H9 (cell line): ENCODE data around the gene SPATA20. TPM values are rescaled to one million over a fixed set of nuclear protein-coding genes. Genes with fewer than 3 reads are reported as not detected.

Experiments
- DNase-seq: peaks from one replicate; pipeline ENCODE4 v3.0.0-alpha.2; 2017
- H2AFZ ChIP-seq: one replicate; pipeline ENCODE4 v1.6.1; 2013; ENCODE audit warnings: mild to moderate bottlenecking, low read length, control low read depth, moderate library complexity
- H2AK5ac ChIP-seq: 2 replicates; pipeline ENCODE4 v1.6.1; 2013; ENCODE audit warnings: low read length, control low read depth, mixed read lengths; ENCODE audit not compliant: insufficient read length
- H2BK120ac ChIP-seq: one replicate; pipeline ENCODE4 v1.6.1; 2013; ENCODE audit warnings: low read depth, mild to moderate bottlenecking, low read length, control low read depth, inconsistent platforms; ENCODE audit not compliant: poor library complexity, severe bottlenecking
- H2BK12ac ChIP-seq: 2 replicates; pipeline ENCODE4 v1.6.1; 2013; ENCODE audit warnings: low read length, control low read depth, mixed read lengths, low read depth; ENCODE audit not compliant: insufficient read length
- H2BK15ac ChIP-seq: 2 replicates; pipeline ENCODE4 v1.6.1; 2013; ENCODE audit warnings: low read depth, low read length, control low read depth
- H2BK20ac ChIP-seq: one replicate; pipeline ENCODE4 v1.6.1; 2013; ENCODE audit warnings: low read depth, mild to moderate bottlenecking, low read length, control low read depth, inconsistent platforms; ENCODE audit not compliant: poor library complexity, severe bottlenecking
- H2BK5ac ChIP-seq: 2 replicates; pipeline ENCODE4 v1.6.1; 2013; ENCODE audit warnings: low read length, control low read depth, mixed read lengths; ENCODE audit not compliant: insufficient read length
- H3K14ac ChIP-seq: 2 replicates; pipeline ENCODE4 v1.6.1; 2013; ENCODE audit warnings: low read length, control low read depth; ENCODE audit not compliant: insufficient read depth
- H3K18ac ChIP-seq: 2 replicates; pipeline ENCODE4 v1.6.1; 2013; ENCODE audit warnings: low read depth, mild to moderate bottlenecking, mixed read lengths, low read length, control low read depth; ENCODE audit not compliant: insufficient read length
- H3K23ac ChIP-seq: 2 replicates; pipeline ENCODE4 v1.6.1; 2013; ENCODE audit warnings: low read length, control low read depth, mixed read lengths, low read depth; ENCODE audit not compliant: insufficient read length
- H3K23me2 ChIP-seq: 2 replicates; pipeline ENCODE4 v1.6.1; 2013; ENCODE audit warnings: low read depth, mild to moderate bottlenecking, mixed read lengths, low read length, control low read depth; ENCODE audit not compliant: insufficient read length, poor library complexity, severe bottlenecking
- H3K27ac ChIP-seq: 2 replicates; pipeline ENCODE4 v1.5.1; 2013; ENCODE audit warnings: low read length, control low read depth, mixed read lengths, low read depth; ENCODE audit not compliant: insufficient read length
- H3K27me3 ChIP-seq: 2 replicates; pipeline ENCODE4 v1.6.1; 2013; ENCODE audit warnings: low read length, control low read depth, inconsistent platforms; ENCODE audit not compliant: insufficient read depth
- H3K4ac ChIP-seq: 2 replicates; pipeline ENCODE4 v1.6.1; 2013; ENCODE audit warnings: low read depth, mild to moderate bottlenecking, control low read depth, inconsistent platforms, low read length, moderate library complexity
- H3K4me1 ChIP-seq: 2 replicates; pipeline ENCODE4 v1.6.1; 2013; ENCODE audit warnings: low read length, control low read depth, inconsistent platforms; ENCODE audit not compliant: insufficient read depth
- H3K4me2 ChIP-seq: 2 replicates; pipeline ENCODE4 v1.6.1; 2013; ENCODE audit warnings: low read length, control low read depth, mixed read lengths; ENCODE audit not compliant: insufficient read length, insufficient read depth
- H3K56ac ChIP-seq: 2 replicates; pipeline ENCODE4 v1.6.1; 2013; ENCODE audit warnings: low read depth, mild to moderate bottlenecking, mixed read lengths, low read length, control low read depth; ENCODE audit not compliant: insufficient read length
- H3K79me1 ChIP-seq: 2 replicates; pipeline ENCODE4 v1.6.1; 2013; ENCODE audit warnings: low read depth, mild to moderate bottlenecking, moderate library complexity, low read length, control low read depth, inconsistent platforms; ENCODE audit not compliant: insufficient read depth, poor library complexity, severe bottlenecking
- H3K79me2 ChIP-seq: 2 replicates; pipeline ENCODE4 v1.6.1; 2013; ENCODE audit warnings: low read length, control low read depth, inconsistent platforms; ENCODE audit not compliant: insufficient read depth
- H3K9ac ChIP-seq: 2 replicates; pipeline ENCODE4 v1.6.1; 2013; ENCODE audit warnings: low read length, control low read depth, mixed read lengths; ENCODE audit not compliant: insufficient read length; ENCODE audit errors: extremely low read depth
- H3K9me3 ChIP-seq: one replicate; pipeline ENCODE4 v1.6.1; 2013; ENCODE audit warnings: low read depth, low read length, inconsistent platforms; ENCODE audit not compliant: control insufficient read depth
- H3T11ph ChIP-seq: one replicate; pipeline ENCODE4 v1.6.1; 2013; ENCODE audit warnings: mild to moderate bottlenecking, low read length, control low read depth, inconsistent platforms
- H4K20me1 ChIP-seq: one replicate; pipeline ENCODE4 v1.6.1; 2013; ENCODE audit not compliant: control insufficient read depth, insufficient read length, insufficient read depth
- H4K5ac ChIP-seq: 2 replicates; pipeline ENCODE4 v1.6.1; 2013; ENCODE audit warnings: low read depth, mild to moderate bottlenecking, mixed read lengths, low read length, control low read depth; ENCODE audit not compliant: insufficient read length
- H4K8ac ChIP-seq: replicated peaks from 2 replicates; pipeline ENCODE4 v1.6.1; 2013; ENCODE audit warnings: low read length, control low read depth, mixed read lengths, low read depth; ENCODE audit not compliant: insufficient read length
- H4K91ac ChIP-seq: 2 replicates; pipeline ENCODE4 v1.6.1; 2013; ENCODE audit warnings: low read depth, mild to moderate bottlenecking, moderate library complexity, mixed read lengths, low read length, control low read depth; ENCODE audit not compliant: insufficient read length
- H3K27ac Mint-ChIP-seq, 3 experiments: 2 replicates in 2 of 3; 3 replicates in 1 of 3; pipeline ENCODE4 v1.8.0; 2020 to 2021; ENCODE audit warnings: mixed read lengths in 3 of 3, mild to moderate bottlenecking in 1 of 3, moderate library complexity in 1 of 3
- H3K27me3 Mint-ChIP-seq: 2 replicates; pipeline ENCODE4 v1.8.0; 2021; ENCODE audit warnings: low read depth, mild to moderate bottlenecking, moderate library complexity, mixed read lengths
- H3K36me3 Mint-ChIP-seq, 3 experiments: 2 replicates in 2 of 3; 3 replicates in 1 of 3; pipeline ENCODE4 v1.8.0; 2020 to 2021; ENCODE audit warnings: low read depth in 3 of 3, mixed read lengths in 3 of 3; ENCODE audit not compliant: insufficient read depth in 1 of 3
- H3K4me1 Mint-ChIP-seq, 2 experiments: 2 replicates each; pipeline ENCODE4 v1.8.0; 2020; ENCODE audit warnings: mixed read lengths in 2 of 2
- H3K4me3 Mint-ChIP-seq, 2 experiments: 2 replicates in 1 of 2; 3 replicates in 1 of 2; pipeline ENCODE4 v1.8.0; 2020 to 2021; ENCODE audit warnings: mild to moderate bottlenecking in 2 of 2, mixed read lengths in 2 of 2, moderate library complexity in 1 of 2
- H3K9me3 Mint-ChIP-seq, 2 experiments: 2 replicates in 1 of 2; 3 replicates in 1 of 2; pipeline ENCODE4 v1.8.0; 2020; ENCODE audit warnings: mild to moderate bottlenecking in 2 of 2, mixed read lengths in 2 of 2, moderate library complexity in 1 of 2
- CTCF ChIP-seq: fragments of 200-600 bp; sonication (generic); conservative IDR thresholded peaks from 3 replicates; pipeline ENCODE4 v1.8.0; 2021; ENCODE audit warnings: antibody characterized with exemption, mild to moderate bottlenecking
- total RNA-seq: library from RNA; stranded (reverse); gene quantifications from 2 replicates; pipeline ENCODE4 v1.2.1, GENCODE V29; 2021

Gene SPATA20
- total RNA-seq, 1 experiment from 2014 or later = 23.9 TPM

- Histone ChIP-seq H2AFZ (no peak overlapping the region), H3K27ac (no peak overlapping the region), H2BK120ac (no peak overlapping the region), H3K14ac (no peak overlapping the region), H2BK15ac (no peak overlapping the region), H3K4me2 (no peak overlapping the region), H3K56ac (no peak overlapping the region), H2BK5ac (no peak overlapping the region), H3K27me3 (no peaks in the 10 kb centered on the region; the same call in 1 of the 2 replicates), H2BK12ac (no peak overlapping the region), H3K9ac (no peak overlapping the region), H4K20me1 (no peaks in the 10 kb centered on the region), H3T11ph (no peak overlapping the region), H3K4me1 (peaks cover 3% of the 10 kb centered on the region; the same call in 1 of the 2 replicates), H4K5ac (no peak overlapping the region), H3K23me2 (no peaks in the 10 kb centered on the region), H3K79me1 (no peaks in the 10 kb centered on the region), H3K9me3 (no peaks in the 10 kb centered on the region), H3K4ac (no peak overlapping the region), H3K79me2 (no peaks in the 10 kb centered on the region), H4K8ac (no peak overlapping the region), H2BK20ac (no peak overlapping the region), H2AK5ac (no peak overlapping the region), H4K91ac (no peak overlapping the region), H3K18ac (no peak overlapping the region), H3K23ac (no peak overlapping the region)
- no peaks in the 10 kb centered on the region for H3K9me3 Mint-ChIP-seq
- peaks cover 4% of the 10 kb centered on the region; the same call in 1 of the 2 replicates for H3K27me3 Mint-ChIP-seq
- H3K27ac Mint-ChIP-seq = no peak overlapping the region
- no peak for DNase-seq
- H3K4me1 Mint-ChIP-seq = peaks cover 8% of the 10 kb centered on the region in 2 experiments
- H3K36me3 Mint-ChIP-seq = no peaks in the 10 kb centered on the region
- no peak overlapping the region for H3K4me3 Mint-ChIP-seq
- TF ChIP-seq CTCF = no peak
Observed at GRCh38 chr17:50499270-50499669, 47.7 kb upstream of the SPATA20 start.
